Measurements from ENCODE around the gene PIK3R5.
A peak's percentile ranks its signal among the peaks of the same experiment; 100 is the strongest.

PIK3R5 gene

DNA sequence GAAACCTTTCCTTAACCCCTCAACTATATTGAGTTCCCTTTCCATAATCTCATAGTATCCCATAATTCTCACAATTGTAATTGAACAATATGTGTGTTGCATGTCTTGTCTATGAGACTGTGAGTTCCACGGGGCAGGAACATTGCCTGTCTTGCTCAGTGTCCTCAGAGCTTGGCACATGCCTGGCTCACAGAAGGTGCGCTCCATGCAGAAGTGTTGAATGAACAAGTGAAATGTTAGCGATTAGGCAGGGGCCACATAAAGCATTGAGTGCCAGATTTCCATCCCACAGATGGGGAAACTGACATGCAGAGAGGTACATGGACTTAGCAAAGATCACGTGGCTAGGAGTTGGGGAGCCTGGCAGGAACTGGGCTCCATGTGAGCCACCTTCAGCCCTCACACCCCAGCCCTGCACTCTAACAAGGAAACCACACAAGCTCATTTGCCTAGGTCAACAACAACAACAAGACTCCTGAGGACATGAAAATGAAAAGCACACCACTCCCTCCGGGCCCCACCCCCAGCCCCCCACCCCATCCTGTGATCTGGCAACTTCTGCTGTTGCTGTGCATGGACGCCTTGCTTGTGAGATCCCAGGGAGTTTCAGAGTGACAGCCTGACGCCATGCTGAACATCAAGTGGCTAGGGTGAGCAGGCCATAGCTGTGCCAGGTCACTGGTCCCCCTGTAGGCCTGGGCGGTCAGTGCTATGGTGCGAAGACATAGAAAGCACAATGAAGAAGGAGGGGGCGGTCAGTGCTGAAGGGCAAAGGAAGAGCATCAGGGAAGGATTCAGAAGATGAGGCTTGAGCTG, 5.0 kb downstream of the PIK3R5 start:
- Mint-ChIP-seq H3K27ac (peak overlapping the region; percentile 40), H3K36me3 (ENCODE audit: low read depth) (no peaks in the 10 kb centered on the region), H3K9me3 (peaks cover 9% of the 10 kb centered on the region), H3K4me3 (no peak overlapping the region), H3K27me3 (ENCODE audit: low read depth, poor library complexity) (peaks cover 59% of the 10 kb centered on the region), H3K4me1 (peaks cover 20% of the 10 kb centered on the region)
- no peak for DNase-seq
- TF ChIP-seq, protein P1, sequence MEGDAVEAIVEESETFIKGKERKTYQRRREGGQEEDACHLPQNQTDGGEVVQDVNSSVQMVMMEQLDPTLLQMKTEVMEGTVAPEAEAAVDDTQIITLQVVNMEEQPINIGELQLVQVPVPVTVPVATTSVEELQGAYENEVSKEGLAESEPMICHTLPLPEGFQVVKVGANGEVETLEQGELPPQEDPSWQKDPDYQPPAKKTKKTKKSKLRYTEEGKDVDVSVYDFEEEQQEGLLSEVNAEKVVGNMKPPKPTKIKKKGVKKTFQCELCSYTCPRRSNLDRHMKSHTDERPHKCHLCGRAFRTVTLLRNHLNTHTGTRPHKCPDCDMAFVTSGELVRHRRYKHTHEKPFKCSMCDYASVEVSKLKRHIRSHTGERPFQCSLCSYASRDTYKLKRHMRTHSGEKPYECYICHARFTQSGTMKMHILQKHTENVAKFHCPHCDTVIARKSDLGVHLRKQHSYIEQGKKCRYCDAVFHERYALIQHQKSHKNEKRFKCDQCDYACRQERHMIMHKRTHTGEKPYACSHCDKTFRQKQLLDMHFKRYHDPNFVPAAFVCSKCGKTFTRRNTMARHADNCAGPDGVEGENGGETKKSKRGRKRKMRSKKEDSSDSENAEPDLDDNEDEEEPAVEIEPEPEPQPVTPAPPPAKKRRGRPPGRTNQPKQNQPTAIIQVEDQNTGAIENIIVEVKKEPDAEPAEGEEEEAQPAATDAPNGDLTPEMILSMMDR (IDR thresholded peaks at IDR 0.05): no peak

DNA sequence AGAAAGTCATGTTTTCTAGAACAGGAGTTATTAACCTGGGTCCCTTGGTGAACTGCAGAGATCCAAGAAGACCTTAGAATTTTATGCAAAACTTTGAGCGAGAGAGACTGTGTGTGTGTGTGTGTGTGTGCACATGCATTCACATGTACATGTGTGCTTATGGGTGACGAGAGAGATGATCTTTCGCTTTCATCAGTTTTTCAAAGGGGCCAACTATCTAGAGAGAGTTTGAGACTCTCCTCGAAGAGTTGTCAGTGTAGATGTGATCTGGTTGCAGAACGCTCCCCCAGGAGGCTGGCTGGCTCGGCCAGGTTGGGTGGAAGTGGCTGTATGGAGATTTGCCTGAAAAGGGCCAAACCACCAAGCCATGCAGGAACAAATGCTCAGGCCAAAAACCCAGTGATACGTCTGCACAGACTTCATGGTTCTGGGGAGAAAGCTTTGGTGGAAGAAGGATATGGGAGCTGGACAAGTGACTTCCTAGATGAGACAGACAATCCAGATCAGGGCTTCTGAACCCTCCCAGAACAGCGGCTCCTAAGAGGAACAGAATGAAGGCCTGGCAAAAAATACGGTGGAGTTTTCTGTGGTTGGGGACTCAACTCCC, 6.1 kb downstream of the PIK3R5 start:
- no peak overlapping the region for H3K27ac Mint-ChIP-seq
- peaks cover 23% of the 10 kb centered on the region for H3K4me1 Mint-ChIP-seq
- DNase-seq: no peak
- no peaks in the 10 kb centered on the region for H3K36me3 Mint-ChIP-seq (ENCODE audit: low read depth)
- peaks cover 6% of the 10 kb centered on the region for H3K9me3 Mint-ChIP-seq
- H3K27me3 Mint-ChIP-seq (ENCODE audit: low read depth, poor library complexity): peaks cover 54% of the 10 kb centered on the region
- no peak overlapping the region for H3K4me3 Mint-ChIP-seq
- TF ChIP-seq, protein P1 (IDR thresholded peaks at IDR 0.05): no peak

DNA sequence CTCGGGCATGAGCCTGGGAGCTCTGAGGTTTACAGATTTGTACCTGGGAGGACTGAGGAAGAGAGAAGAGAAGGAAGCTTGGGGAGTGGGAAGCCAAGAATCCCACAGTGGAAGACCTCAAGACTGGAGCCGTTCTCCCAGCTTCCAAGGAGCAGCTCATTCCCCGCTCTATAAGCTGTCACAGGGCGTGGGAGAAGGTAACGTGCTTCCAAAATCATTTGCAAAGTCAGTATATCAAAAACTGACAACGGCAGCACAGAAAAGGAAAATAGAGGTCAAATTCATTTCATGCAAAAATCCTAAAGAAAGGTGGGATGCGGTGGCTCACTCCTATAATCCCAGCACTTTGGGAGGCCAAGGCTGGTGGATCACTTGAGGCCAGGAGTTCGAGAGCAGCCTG, 7.8 kb downstream of the PIK3R5 start:
- no peaks in the 10 kb centered on the region for H3K9me3 Mint-ChIP-seq
- H3K27me3 Mint-ChIP-seq (ENCODE audit: low read depth, poor library complexity): peaks cover 49% of the 10 kb centered on the region
- H3K36me3 Mint-ChIP-seq (ENCODE audit: low read depth): no peaks in the 10 kb centered on the region
- H3K4me3 Mint-ChIP-seq: no peak overlapping the region
- peaks cover 19% of the 10 kb centered on the region for H3K4me1 Mint-ChIP-seq
- DNase-seq: no peak
- TF ChIP-seq, protein P1 (IDR thresholded peaks at IDR 0.05): no peak
- no peak overlapping the region for H3K27ac Mint-ChIP-seq

DNA sequence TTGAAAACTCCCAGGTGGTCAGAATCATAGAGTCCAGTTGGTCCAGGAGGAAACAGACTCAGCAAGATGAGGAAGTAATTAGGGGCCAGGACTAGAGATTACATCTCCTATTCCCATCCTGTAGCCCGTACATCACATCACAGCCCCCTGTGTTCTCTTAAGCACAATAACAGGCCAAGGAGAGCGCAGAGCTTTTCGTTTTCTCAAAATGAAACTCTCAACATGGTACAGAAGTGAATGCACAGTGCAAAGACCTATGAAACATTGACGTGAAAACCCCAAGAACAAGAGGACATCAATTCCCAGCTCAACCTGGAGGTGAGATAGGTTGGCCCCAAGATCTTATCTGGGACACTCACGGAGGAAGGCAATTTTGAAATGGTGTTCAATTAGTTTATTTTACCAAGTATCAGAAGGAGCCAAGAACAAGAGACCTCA, 9.0 kb downstream of the PIK3R5 start:
- H3K4me3 Mint-ChIP-seq: no peak overlapping the region
- H3K36me3 Mint-ChIP-seq (ENCODE audit: low read depth): no peaks in the 10 kb centered on the region
- peaks cover 50% of the 10 kb centered on the region for H3K27me3 Mint-ChIP-seq (ENCODE audit: low read depth, poor library complexity)
- peaks cover 3% of the 10 kb centered on the region for H3K9me3 Mint-ChIP-seq
- no peak overlapping the region for H3K27ac Mint-ChIP-seq
- H3K4me1 Mint-ChIP-seq: peaks cover 19% of the 10 kb centered on the region
- DNase-seq: no peak
- TF ChIP-seq, protein P1 (IDR thresholded peaks at IDR 0.05): no peak

DNA sequence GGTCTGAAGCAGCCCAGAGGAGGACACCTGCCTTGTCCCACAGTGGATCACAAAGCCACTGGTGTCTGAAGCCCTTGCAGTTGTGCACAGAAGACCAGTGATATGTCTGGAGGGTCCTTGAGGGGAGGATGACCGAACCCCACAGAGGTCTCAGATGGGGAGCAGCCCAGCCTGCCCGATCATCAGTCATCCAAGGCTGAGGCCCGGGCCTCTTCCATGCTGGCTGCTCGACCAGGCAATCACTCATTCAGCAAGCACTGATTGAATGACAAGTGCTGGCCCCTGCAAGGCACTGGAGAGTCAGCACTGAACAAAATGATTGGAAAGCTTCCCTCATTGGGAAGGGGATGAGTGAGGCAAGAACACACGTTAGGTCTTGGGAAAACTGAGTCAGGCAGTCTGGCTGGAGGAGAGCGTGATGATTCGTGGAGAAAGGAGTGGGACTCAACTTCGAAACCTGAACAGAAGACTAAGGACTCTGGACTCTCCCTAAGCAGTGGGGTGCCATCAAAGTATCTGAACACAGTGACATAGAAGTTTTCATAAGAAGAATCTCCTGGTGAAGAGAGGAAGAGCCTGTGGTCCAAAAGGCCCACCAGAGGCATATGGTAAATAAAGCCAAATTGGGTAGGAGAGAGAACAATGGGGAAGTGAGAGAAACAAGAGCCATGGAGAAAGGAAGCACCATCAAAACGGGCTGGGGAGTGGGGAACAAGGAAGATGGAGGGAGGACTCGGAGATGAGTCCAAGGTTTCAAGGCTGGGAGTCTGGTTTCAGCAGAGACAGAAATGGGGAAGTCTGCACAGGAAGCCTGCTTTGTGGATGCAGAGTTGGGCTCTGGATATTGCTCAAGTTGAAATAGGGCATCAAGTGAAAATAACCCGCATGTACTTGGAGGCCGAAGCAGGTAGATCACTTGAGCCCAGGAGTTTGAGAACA, 10.2 kb downstream of the PIK3R5 start:
- TF ChIP-seq, protein P1 (IDR thresholded peaks at IDR 0.05): no peak
- Mint-ChIP-seq H3K27ac (no peak overlapping the region), H3K36me3 (ENCODE audit: low read depth) (no peaks in the 10 kb centered on the region), H3K4me3 (no peak overlapping the region), H3K9me3 (peaks cover 3% of the 10 kb centered on the region), H3K4me1 (peaks cover 14% of the 10 kb centered on the region), H3K27me3 (ENCODE audit: low read depth, poor library complexity) (peaks cover 53% of the 10 kb centered on the region)
- DNase-seq: no peak

All from nephron progenitor cell (in vitro differentiated cells).